Activated naive CD8-positive, alpha-beta T cell treated with anti-CD3 and anti-CD28 coated beads, Interleukin-2, amount 10 ng/mL, durations not matched to agents 7 days and 5 days (primary cell): ENCODE data around the gene OSER1. TPM values are rescaled to one million over a fixed set of nuclear protein-coding genes. Genes with fewer than 3 reads are reported as not detected.
"Not testable (repeated sequence)": the region's sequence is repeated elsewhere in the genome, so short reads cannot be mapped to it uniquely, and the experiment has no call there.

Source experiments
- ATAC-seq: fragments of 150-1000 bp; cut with Tn5 transposase; one replicate; pipeline ENCODE4 v1.10.0; 2021; ENCODE audit warnings: low read depth, moderate library complexity
- POLR2A ChIA-PET: fragments of 350-600 bp; sonication (Branson Sonifier 250); formaldehyde crosslinking; loops from one replicate; lab custom pipeline; 2021; ENCODE audit warnings: antibody characterized with exemption; lab: Charles Lee
- DNase-seq: peaks from one replicate; pipeline ENCODE4 v3.0.0; 2021
- H3K27ac Mint-ChIP-seq: one replicate; pipeline ENCODE4 v1.8.0; 2022; ENCODE audit warnings: mild to moderate bottlenecking, mixed read lengths
- H3K27me3 Mint-ChIP-seq: one replicate; pipeline ENCODE4 v1.8.0; 2022; ENCODE audit warnings: mild to moderate bottlenecking, moderate library complexity, mixed read lengths
- H3K36me3 Mint-ChIP-seq: one replicate; pipeline ENCODE4 v1.8.0; 2021; ENCODE audit warnings: mild to moderate bottlenecking, mixed read lengths
- H3K4me1 Mint-ChIP-seq: one replicate; pipeline ENCODE4 v1.8.0; 2021; ENCODE audit warnings: mixed read lengths
- H3K4me3 Mint-ChIP-seq: one replicate; pipeline ENCODE4 v1.8.0; 2022; ENCODE audit warnings: mild to moderate bottlenecking, moderate library complexity, mixed read lengths
- H3K9me3 Mint-ChIP-seq: one replicate; pipeline ENCODE4 v1.8.0; 2021; ENCODE audit warnings: mixed read lengths
- total RNA-seq, 2 experiments: library from RNA; stranded (reverse); gene quantifications; one replicate each; pipeline ENCODE4 v1.2.3, GENCODE V29; 2021

The OSER1 gene
- total RNA-seq, 2 experiments from 2014 or later: 29.8 to 30.5 TPM

- no peak overlapping the region for H3K27ac Mint-ChIP-seq
- ATAC-seq (no peak), DNase-seq (no peak)
- H3K9me3 Mint-ChIP-seq: no peaks in the 10 kb centered on the region
- H3K27me3 Mint-ChIP-seq: no peaks in the 10 kb centered on the region
- peaks cover 29% of the 10 kb centered on the region for H3K36me3 Mint-ChIP-seq
- POLR2A ChIA-PET: no interaction called here
- H3K4me3 Mint-ChIP-seq: no peak overlapping the region
- peaks cover 31% of the 10 kb centered on the region for H3K4me1 Mint-ChIP-seq
Measured at GRCh38 chr20:44204832-44205215, 5.7 kb downstream of the OSER1 start.

- peaks cover 34% of the 10 kb centered on the region for H3K36me3 Mint-ChIP-seq
- no peak overlapping the region for H3K27ac Mint-ChIP-seq
- H3K4me3 Mint-ChIP-seq: no peak overlapping the region
Measured at GRCh38 chr20:44204156-44204831, 6.3 kb downstream of the OSER1 start.

GRCh38 chr20:44203161-44203560, 7.4 kb downstream of the OSER1 start:
- peaks cover 26% of the 10 kb centered on the region for H3K4me1 Mint-ChIP-seq
- no peak overlapping the region for H3K27ac Mint-ChIP-seq
- H3K4me3 Mint-ChIP-seq: no peak overlapping the region
- peaks cover 36% of the 10 kb centered on the region for H3K36me3 Mint-ChIP-seq
- ATAC-seq (no peak), DNase-seq (no peak)
- no peaks in the 10 kb centered on the region for H3K9me3 Mint-ChIP-seq
- POLR2A ChIA-PET: no interaction called here
- H3K27me3 Mint-ChIP-seq: no peaks in the 10 kb centered on the region

More at GRCh38 chr20:44204156-44204831, 6.3 kb downstream of the OSER1 start:
- H3K4me1 Mint-ChIP-seq: peaks cover 32% of the 10 kb centered on the region
- DNase-seq (no peak), ATAC-seq (no peak)
- H3K9me3 Mint-ChIP-seq: no peaks in the 10 kb centered on the region
- POLR2A ChIA-PET: no interaction called here
- no peaks in the 10 kb centered on the region for H3K27me3 Mint-ChIP-seq

GRCh38 chr20:44200983-44201382, 9.6 kb downstream of the OSER1 start:
- DNase-seq (no peak), ATAC-seq (no peak)
- POLR2A ChIA-PET: no interaction called here
- Mint-ChIP-seq H3K9me3 (no peaks in the 10 kb centered on the region), H3K27ac (no peak overlapping the region), H3K27me3 (no peaks in the 10 kb centered on the region), H3K36me3 (peaks cover 45% of the 10 kb centered on the region), H3K4me3 (no peak overlapping the region), H3K4me1 (peaks cover 28% of the 10 kb centered on the region)

GRCh38 chr20:44200371-44200770, 10.2 kb downstream of the OSER1 start:
- H3K4me3 Mint-ChIP-seq: no peak overlapping the region
- H3K9me3 Mint-ChIP-seq: no peaks in the 10 kb centered on the region
- H3K27me3 Mint-ChIP-seq: no peaks in the 10 kb centered on the region
- H3K4me1 Mint-ChIP-seq: peaks cover 32% of the 10 kb centered on the region
- POLR2A ChIA-PET: no interaction called here
- no peak for ATAC-seq
- peaks cover 44% of the 10 kb centered on the region for H3K36me3 Mint-ChIP-seq
- no peak overlapping the region for H3K27ac Mint-ChIP-seq
- no peak for DNase-seq

GRCh38 chr20:44199877-44200276, 10.7 kb downstream of the OSER1 start:
- H3K27me3 Mint-ChIP-seq: no peaks in the 10 kb centered on the region
- no peaks in the 10 kb centered on the region for H3K9me3 Mint-ChIP-seq
- peaks cover 41% of the 10 kb centered on the region for H3K36me3 Mint-ChIP-seq
- ATAC-seq (no peak), DNase-seq (no peak)
- peaks cover 34% of the 10 kb centered on the region for H3K4me1 Mint-ChIP-seq
- POLR2A ChIA-PET: no interaction called here
- H3K27ac Mint-ChIP-seq: no peak overlapping the region
- H3K4me3 Mint-ChIP-seq: no peak overlapping the region

- POLR2A ChIA-PET: no interaction called here
- H3K4me1 Mint-ChIP-seq: peaks cover 33% of the 10 kb centered on the region
- H3K36me3 Mint-ChIP-seq: peaks cover 40% of the 10 kb centered on the region
- no peaks in the 10 kb centered on the region for H3K9me3 Mint-ChIP-seq
- H3K4me3 Mint-ChIP-seq: peak overlapping the region; percentile 74
- H3K27me3 Mint-ChIP-seq: no peaks in the 10 kb centered on the region
- peak overlapping the region; percentile 48 for H3K27ac Mint-ChIP-seq
- DNase-seq: no peak
- peak; percentile 91 for ATAC-seq
Measured at GRCh38 chr20:44198872-44199271, 11.7 kb downstream of the OSER1 start.

GRCh38 chr20:44196271-44196670, 14.3 kb downstream of the OSER1 start:
- H3K27me3 Mint-ChIP-seq: peaks cover 5% of the 10 kb centered on the region
- no peak for ATAC-seq
- no peak overlapping the region for H3K27ac Mint-ChIP-seq
- H3K9me3 Mint-ChIP-seq: no peaks in the 10 kb centered on the region
- no peak overlapping the region for H3K4me3 Mint-ChIP-seq
- no peak for DNase-seq
- POLR2A ChIA-PET: interaction anchor here (2.0 kb wide), 1 partner anchor 14 kb away, joined by 7 read pairs; the partner anchor contains the start of gene OSER1
- H3K4me1 Mint-ChIP-seq: peaks cover 34% of the 10 kb centered on the region
- H3K36me3 Mint-ChIP-seq: peaks cover 35% of the 10 kb centered on the region

GRCh38 chr20:44195605-44196004, 15.0 kb downstream of the OSER1 start:
- Mint-ChIP-seq H3K4me3 (no peak overlapping the region), H3K4me1 (peaks cover 33% of the 10 kb centered on the region), H3K27ac (no peak overlapping the region), H3K27me3 (peaks cover 8% of the 10 kb centered on the region), H3K9me3 (no peaks in the 10 kb centered on the region), H3K36me3 (peaks cover 29% of the 10 kb centered on the region)
- DNase-seq: no peak
- POLR2A ChIA-PET: interaction anchor here (2.0 kb wide), 1 partner anchor 15 kb away, joined by 7 read pairs; the partner anchor contains the start of gene OSER1
- no peak for ATAC-seq

GRCh38 chr20:44193801-44194200, 16.8 kb downstream of the OSER1 start:
- no peaks in the 10 kb centered on the region for H3K9me3 Mint-ChIP-seq
- DNase-seq (no peak), ATAC-seq (no peak)
- POLR2A ChIA-PET: no interaction called here
- H3K4me3 Mint-ChIP-seq: no peak overlapping the region
- H3K4me1 Mint-ChIP-seq: peaks cover 25% of the 10 kb centered on the region
- peaks cover 17% of the 10 kb centered on the region for H3K27me3 Mint-ChIP-seq
- no peak overlapping the region for H3K27ac Mint-ChIP-seq
- peaks cover 17% of the 10 kb centered on the region for H3K36me3 Mint-ChIP-seq

GRCh38 chr20:44191640-44192039, 18.9 kb downstream of the OSER1 start:
- POLR2A ChIA-PET: interaction anchor here (0.6 kb wide), 1 partner anchor 61 kb away, joined by 6 read pairs; no protein-coding TSS in a partner anchor
- not testable (repeated sequence) for ATAC-seq, H3K9me3 Mint-ChIP-seq, H3K36me3 Mint-ChIP-seq, H3K27ac Mint-ChIP-seq, DNase-seq, H3K4me3 Mint-ChIP-seq
- H3K27me3 Mint-ChIP-seq: peaks cover 35% of the 10 kb centered on the region
- peaks cover 33% of the 10 kb centered on the region for H3K4me1 Mint-ChIP-seq

GRCh38 chr20:44190197-44190852, 20.2 kb downstream of the OSER1 start:
- POLR2A ChIA-PET: interaction anchor here (1.4 kb wide), 1 partner anchor 74 kb away, joined by 9 read pairs; no protein-coding TSS in a partner anchor
- H3K9me3 Mint-ChIP-seq, H3K27ac Mint-ChIP-seq, ATAC-seq, H3K36me3 Mint-ChIP-seq, DNase-seq, H3K4me3 Mint-ChIP-seq: not testable (repeated sequence)
- peaks cover 27% of the 10 kb centered on the region for H3K4me1 Mint-ChIP-seq
- peaks cover 45% of the 10 kb centered on the region for H3K27me3 Mint-ChIP-seq

GRCh38 chr20:44188752-44189151, 21.8 kb downstream of the OSER1 start:
- H3K36me3 Mint-ChIP-seq: peaks cover 1% of the 10 kb centered on the region
- POLR2A ChIA-PET: interaction anchor here (1.4 kb wide), 1 partner anchor 72 kb away, joined by 9 read pairs; no protein-coding TSS in a partner anchor
- peak overlapping the region; percentile 17 for H3K4me3 Mint-ChIP-seq
- H3K4me1 Mint-ChIP-seq: peaks cover 25% of the 10 kb centered on the region
- no peaks in the 10 kb centered on the region for H3K9me3 Mint-ChIP-seq
- peaks cover 45% of the 10 kb centered on the region for H3K27me3 Mint-ChIP-seq
- H3K27ac Mint-ChIP-seq: no peak overlapping the region
- ATAC-seq: no peak
- DNase-seq: no peak
